HG02981 (cell line): ENCODE data around the gene HSD3B7.

ENCODE experiments used
- ATAC-seq: cut with Tn5 transposase; IDR thresholded peaks from one replicate; pipeline ENCODE4 v1.9.1; 2021; ENCODE audit warnings: mild to moderate bottlenecking, moderate library complexity; ENCODE audit not compliant: unreplicated experiment

The HSD3B7 gene

GRCh38 chr16:30956601-30957455 is 28.2 kb upstream of the HSD3B7 start:
- peak; percentile 38 for ATAC-seq

GRCh38 chr16:30957456-30958174 is 27.4 kb upstream of the HSD3B7 start, which contains the start of gene SETD1A:
SETD1A (plus strand) TSS chr16:30957754; CDS start chr16:30958732, 978 bp downstream.
- ATAC-seq, result peak; percentile 65

GRCh38 chr16:30958175-30959079 is 26.6 kb upstream of the HSD3B7 start:
- ATAC-seq, result peak; percentile 26

GRCh38 chr16:30961384-30961783 is 23.6 kb upstream of the HSD3B7 start:
- no peak for ATAC-seq

- ATAC-seq, result no peak
Observed at GRCh38 chr16:30963925-30964511, 21.0 kb upstream of the HSD3B7 start.

GRCh38 chr16:30964574-30965226 is 20.3 kb upstream of the HSD3B7 start:
- no peak for ATAC-seq

- ATAC-seq, result no peak
Observed at GRCh38 chr16:30965436-30965835, 19.6 kb upstream of the HSD3B7 start.

GRCh38 chr16:30966033-30966619 is 18.9 kb upstream of the HSD3B7 start:
- no peak for ATAC-seq

GRCh38 chr16:30967795-30968194 is 17.2 kb upstream of the HSD3B7 start:
- ATAC-seq, result no peak

- ATAC-seq, result no peak
Observed at GRCh38 chr16:30969246-30969842, 15.7 kb upstream of the HSD3B7 start.

- ATAC-seq, result no peak
Observed at GRCh38 chr16:30971298-30971697, 13.7 kb upstream of the HSD3B7 start.

- no peak for ATAC-seq
Observed at GRCh38 chr16:30972872-30973271, 12.1 kb upstream of the HSD3B7 start.

- no peak for ATAC-seq
Observed at GRCh38 chr16:30974348-30974747, 10.7 kb upstream of the HSD3B7 start.

- ATAC-seq, result no peak
Observed at GRCh38 chr16:30976486-30976885, 8.5 kb upstream of the HSD3B7 start.

- ATAC-seq, result no peak
Observed at GRCh38 chr16:30977502-30977901, 7.5 kb upstream of the HSD3B7 start.

- no peak for ATAC-seq
Observed at GRCh38 chr16:30979170-30980022, 5.6 kb upstream of the HSD3B7 start.

GRCh38 chr16:30980023-30980371 is 5.0 kb upstream of the HSD3B7 start:
- no peak for ATAC-seq

GRCh38 chr16:30980434-30980833 is 4.6 kb upstream of the HSD3B7 start:
- ATAC-seq, result no peak

GRCh38 chr16:30980959-30981358 is 4.0 kb upstream of the HSD3B7 start:
- ATAC-seq, result no peak
